CD4-positive, alpha-beta T cell (primary cell): ENCODE results near the gene NES. TPM values are rescaled to one million over a fixed set of nuclear protein-coding genes. Genes with fewer than 3 reads are reported as not detected.

Source experiments
- ATAC-seq: fragments of 200-7000 bp; cut with Tn5 transposase; one replicate; pipeline ENCODE4 v1.10.0; 2022; ENCODE audit warnings: mild to moderate bottlenecking; ENCODE audit not compliant: poor library complexity
- CTCF ChIA-PET: fragments of 350-600 bp; sonication (Branson Sonifier 250); formaldehyde crosslinking; loops from one replicate; lab custom pipeline; 2021; ENCODE audit warnings: antibody characterized with exemption, inconsistent platforms; lab: Charles Lee
- POLR2A ChIA-PET: fragments of 350-600 bp; sonication (Branson Sonifier 250); formaldehyde crosslinking; loops from one replicate; lab custom pipeline; 2021; ENCODE audit warnings: antibody characterized with exemption, inconsistent platforms; lab: Charles Lee
- DNase-seq, 14 experiments: peaks; one replicate each; pipeline ENCODE4 v3.0.0-alpha.2; 2013 to 2020; ENCODE audit warnings: mixed read lengths in 2 of 14
- H3K27ac ChIP-seq, 2 donors: one replicate each; pipeline versions ENCODE4 v1.5.1 to v1.7.0; 2013; ENCODE audit warnings: low read length in 2 of 2, low read depth in 1 of 2, mild to moderate bottlenecking in 1 of 2
- H3K27me3 ChIP-seq, 2 experiments: 1 replicate in 1 of 2; 2 replicates in 1 of 2; pipeline versions ENCODE4 v1.6.1 to v1.7.0; 2013; ENCODE audit warnings: low read length in 2 of 2, control low read depth in 1 of 2, mild to moderate bottlenecking in 1 of 2, moderate library complexity in 1 of 2; ENCODE audit not compliant: insufficient read depth in 2 of 2, control insufficient read depth in 1 of 2
- H3K36me3 ChIP-seq: one replicate; pipeline ENCODE4 v1.6.1; 2013; ENCODE audit warnings: low read length, control low read depth; ENCODE audit not compliant: insufficient read depth
- H3K4me1 ChIP-seq: one replicate; pipeline ENCODE4 v1.6.1; 2013; ENCODE audit warnings: low read length, control low read depth; ENCODE audit not compliant: insufficient read depth
- H3K4me3 ChIP-seq: one replicate; pipeline ENCODE4 v1.5.1; 2013; ENCODE audit warnings: mild to moderate bottlenecking, low read length, moderate library complexity
- H3K9me3 ChIP-seq, 2 experiments: 1 replicate in 1 of 2; 2 replicates in 1 of 2; pipeline versions ENCODE4 v1.6.1 to v1.7.0; 2013; ENCODE audit warnings: low read length in 2 of 2, mild to moderate bottlenecking in 2 of 2, control low read depth in 1 of 2, moderate library complexity in 1 of 2; ENCODE audit not compliant: control insufficient read depth in 1 of 2, insufficient read depth in 1 of 2
- H3K27ac Mint-ChIP-seq: one replicate; pipeline ENCODE4 v1.8.0; 2020; ENCODE audit warnings: mixed read lengths
- H3K27me3 Mint-ChIP-seq: one replicate; pipeline ENCODE4 v1.8.0; 2021; ENCODE audit warnings: mixed read lengths
- H3K36me3 Mint-ChIP-seq: one replicate; pipeline ENCODE4 v1.8.0; 2021; ENCODE audit warnings: low read depth, mixed read lengths
- H3K4me1 Mint-ChIP-seq: one replicate; pipeline ENCODE4 v1.8.0; 2021; ENCODE audit warnings: low read depth, mixed read lengths
- H3K4me3 Mint-ChIP-seq: one replicate; pipeline ENCODE4 v1.8.0; 2020; ENCODE audit warnings: mild to moderate bottlenecking, mixed read lengths
- H3K9me3 Mint-ChIP-seq: one replicate; pipeline ENCODE4 v1.8.0; 2020; ENCODE audit warnings: mixed read lengths
- CTCF ChIP-seq: fragments of 200-600 bp; IDR thresholded peaks from one replicate; pipeline ENCODE4 v1.8.0; 2022; ENCODE audit warnings: antibody characterized with exemption, mild to moderate bottlenecking
- intact Hi-C, 2 experiments: fragments of 100-400 bp; cut with DNase I in 1 of 2; cut with micrococcal nuclease in 1 of 2; formaldehyde crosslinking; loops; one replicate each; pipeline versions ENCODE4 v1.15.1 to v1.9.0; 2023 to 2025; cut with DNase I, micrococcal nuclease
- total RNA-seq, 174 experiments: library from RNA in 2 of 174; stranded (reverse) in 2 of 174; gene quantifications; one replicate each; pipeline ENCODE4 v1.2.3 and lab custom pipeline; 2021 to 2026

NES gene
- total RNA-seq, 2 experiments from 2014 or later = not detected

- no peak for ATAC-seq
- Histone ChIP-seq H3K27ac (no peak overlapping the region), H3K36me3 (no peaks in the 10 kb centered on the region), H3K27me3 (peaks cover 27 to 33% of the 10 kb centered on the region in 2 experiments), H3K4me3 (no peak overlapping the region), H3K9me3 (peaks cover 0 to 8% of the 10 kb centered on the region in 2 experiments), H3K4me1 (peaks cover 13% of the 10 kb centered on the region)
- Mint-ChIP-seq H3K27ac (no peak overlapping the region), H3K36me3 (no peaks in the 10 kb centered on the region), H3K27me3 (peaks cover 78% of the 10 kb centered on the region), H3K4me3 (no peak overlapping the region), H3K9me3 (no peaks in the 10 kb centered on the region), H3K4me1 (peaks cover 18% of the 10 kb centered on the region)
- TF ChIP-seq CTCF = no peak
- intact Hi-C loops = no loop called here
- ChIA-PET POLR2A (no interaction called here), CTCF (interaction anchor here (1.5 kb wide), 1 partner anchor 29 kb away, joined by 5 read pairs; no protein-coding TSS in a partner anchor)
- no peak for DNase-seq
Measured at GRCh38 chr1:156696755-156697154, 19.5 kb upstream of the NES start.

GRCh38 chr1:156694690-156694962 lies 17.4 kb upstream of the NES start:
- Mint-ChIP-seq H3K27ac (no peak overlapping the region), H3K4me3 (no peak overlapping the region), H3K27me3 (peaks cover 77% of the 10 kb centered on the region), H3K9me3 (no peaks in the 10 kb centered on the region), H3K4me1 (peaks cover 22% of the 10 kb centered on the region), H3K36me3 (no peaks in the 10 kb centered on the region)
- H3K36me3 ChIP-seq = no peaks in the 10 kb centered on the region
- H3K9me3 ChIP-seq = peaks cover 0 to 13% of the 10 kb centered on the region in 2 experiments
- DNase-seq (no peak), ATAC-seq (no peak)
- H3K4me3 ChIP-seq = no peak overlapping the region
- TF ChIP-seq CTCF = no peak
- POLR2A ChIA-PET = no interaction called here
- CTCF ChIA-PET = no interaction called here
- peaks cover 16% of the 10 kb centered on the region for H3K4me1 ChIP-seq
- peaks cover 48% of the 10 kb centered on the region in 2 experiments for H3K27me3 ChIP-seq
- no peak overlapping the region for H3K27ac ChIP-seq
- intact Hi-C loops = no loop called here

GRCh38 chr1:156693848-156694689 lies 16.9 kb upstream of the NES start:
- intact Hi-C loops = no loop called here
- Histone ChIP-seq H3K9me3 (peaks cover 0 to 13% of the 10 kb centered on the region in 2 experiments), H3K4me3 (no peak overlapping the region), H3K27me3 (peaks cover 49 to 51% of the 10 kb centered on the region in 2 experiments), H3K36me3 (no peaks in the 10 kb centered on the region), H3K27ac (no peak overlapping the region), H3K4me1 (peaks cover 22% of the 10 kb centered on the region)
- ChIA-PET CTCF (no interaction called here), POLR2A (no interaction called here)
- no peak for TF ChIP-seq CTCF
- Mint-ChIP-seq H3K4me1 (peaks cover 26% of the 10 kb centered on the region), H3K36me3 (no peaks in the 10 kb centered on the region), H3K4me3 (no peak overlapping the region), H3K27me3 (peaks cover 79% of the 10 kb centered on the region), H3K9me3 (no peaks in the 10 kb centered on the region), H3K27ac (no peak overlapping the region)
- ATAC-seq (no peak), DNase-seq (no peak)
